ENCODE measurements around the gene NKIRAS1. TPM values are rescaled to one million over a fixed set of nuclear protein-coding genes. Genes with fewer than 3 reads are reported as not detected.

The NKIRAS1 gene
- total and polyA plus RNA-seq, 2 of the 8 experiments (the other 6 are each of a cell fraction or from before 2014, with no cell fraction given), result 3.4 to 7.0 TPM

DNA sequence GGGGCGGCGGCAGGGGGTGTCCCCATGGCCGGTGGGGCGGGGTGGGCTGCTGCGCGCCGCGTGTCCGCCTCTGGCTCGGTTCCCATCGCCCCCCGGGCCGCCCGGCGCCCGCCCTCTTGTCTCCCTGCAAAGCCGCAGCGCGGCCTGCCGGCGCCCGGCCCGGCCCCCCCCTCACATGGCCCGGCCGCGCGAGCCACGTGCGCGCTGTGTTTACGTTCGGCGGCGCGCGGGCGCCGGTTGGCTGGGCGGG lies 28.8 kb upstream of the NKIRAS1 start:
- H2BK15ac ChIP-seq (ENCODE audit: low read length), result no peak overlapping the region
- no peak overlapping the region for H4K5ac ChIP-seq (ENCODE audit: insufficient read length, low read depth, low read length)
- H2BK20ac ChIP-seq (ENCODE audit: low read length), result no peak overlapping the region
- no peak overlapping the region for H2BK5ac ChIP-seq (ENCODE audit: low read depth, low read length)
- peak overlapping the region; percentile 90; the same call in 1 of the 2 replicates for H3K27ac ChIP-seq (ENCODE audit: low read depth, low read length)
- H3K4me3 ChIP-seq (ENCODE audit: extremely low read depth in 1 of 4, insufficient read depth in 2 of 4, low read depth in 3 of 4, low read length in 4 of 4), result peak overlapping the region; percentile 44 to 91 (median 68); a peak in 5 of 8 replicates
- peak overlapping the region in 3 of 4 experiments; percentile 78 to 100 (median 93); a peak in 6 of 7 replicates for H3K9ac ChIP-seq (replicated peaks in 1 of 4; ENCODE audit: extremely low read depth in 1 of 4, low read depth in 3 of 4, low read length in 3 of 4)
- H3K36me3 ChIP-seq (ENCODE audit: control insufficient read depth in 2 of 4, insufficient read depth in 4 of 4, low read length in 3 of 4), result no peaks in the 10 kb centered on the region
- peak overlapping the region; percentile 97; the same call in 1 of the 2 replicates for H4K8ac ChIP-seq (ENCODE audit: extremely low read depth, insufficient read depth, low read length)
- DNase-seq (ENCODE audit: low read depth in 1 of 2, low spot score in 2 of 2), result no peak
- no peak overlapping the region for H2BK12ac ChIP-seq (ENCODE audit: low read depth, low read length)
- no peak overlapping the region for H3K18ac ChIP-seq (ENCODE audit: extremely low read depth, low read length)
- H4K20me1 ChIP-seq (replicated peaks in 1 of 2; ENCODE audit: control insufficient read depth in 1 of 2, insufficient read depth in 2 of 2, low read length in 2 of 2), result peaks cover 0 to 3% of the 10 kb centered on the region in 2 experiments
- no peak overlapping the region for H3K4ac ChIP-seq (replicated peaks; ENCODE audit: insufficient read length, low read depth, low read length)
- H2AK5ac ChIP-seq (ENCODE audit: low read depth, low read length), result no peak overlapping the region
- peaks cover 5% of the 10 kb centered on the region for H3K23me2 ChIP-seq (ENCODE audit: low read depth, low read length)
- no peaks in the 10 kb centered on the region for H3K9me3 ChIP-seq (ENCODE audit: insufficient read depth in 2 of 2, low read depth in 1 of 2, low read length in 1 of 2)
- H4K91ac ChIP-seq (replicated peaks; ENCODE audit: insufficient read length, low read length), result no peak overlapping the region
- H3K27me3 ChIP-seq (replicated peaks in 1 of 4; ENCODE audit: control insufficient read depth in 3 of 4, extremely low read depth in 1 of 4, insufficient read depth in 3 of 4, low read length in 3 of 4), result no peaks in the 10 kb centered on the region; a peak in 1 of 7 replicates
- H3K14ac ChIP-seq (ENCODE audit: insufficient read length), result no peak overlapping the region
- peaks cover 8 to 17% (median 12%) of the 10 kb centered on the region in 4 experiments; a peak in 6 of 7 replicates for H3K4me1 ChIP-seq (replicated peaks in 1 of 4; ENCODE audit: control insufficient read depth in 3 of 4, insufficient read depth in 4 of 4, low read length in 3 of 4)
- POLR2A ChIA-PET (ENCODE audit: partially characterized antibody), result interaction anchor here (1.0 to 6.6 kb wide), 6 partner anchors 9 to 28 kb away, joined by 5 to 137 read pairs (median 10); partner anchors contain the start of genes NKIRAS1 and RPL15
- no CpG with 5 or more reads among the region's 39 CpGs for WGBS, 2 experiments (ENCODE audit: extremely low coverage in 1 of 2, insufficient coverage in 1 of 2, insufficient read length in 1 of 2, insufficient replicate concordance in 2 of 2, low coverage in 1 of 2, low lambda C conversion rate in 2 of 2, missing lambda C conversion rate in 1 of 2)
- H2BK120ac ChIP-seq (replicated peaks; ENCODE audit: low read depth, low read length), result no peak overlapping the region
- no peak overlapping the region for H3K56ac ChIP-seq (replicated peaks; ENCODE audit: insufficient read length, low read depth, low read length)
- no peak overlapping the region for H2AFZ ChIP-seq (ENCODE audit: low read length)
- no peaks in the 10 kb centered on the region for H3K79me1 ChIP-seq (ENCODE audit: low read depth, low read length)
- peaks cover 4 to 41% of the 10 kb centered on the region in 2 experiments; a peak in 3 of 4 replicates for H3K79me2 ChIP-seq (ENCODE audit: control insufficient read depth in 1 of 2, insufficient read depth in 2 of 2, low read length in 2 of 2)
- CTCF ChIA-PET (ENCODE audit: partially characterized antibody), result no interaction called here
- H3K23ac ChIP-seq (ENCODE audit: insufficient read length), result no peak overlapping the region
- H3K4me2 ChIP-seq (ENCODE audit: insufficient read depth in 1 of 2, low read depth in 2 of 2, low read length in 2 of 2), result no peak overlapping the region; a peak in 1 of 4 replicates
- no peak for FAIRE-seq
- TF ChIP-seq PHF8 (conservative IDR thresholded peaks at IDR 0.05; ENCODE audit: low read depth, low read length) (0 out of 2 replicates have a peak, but pooled peaks have one; percentile 8), CHD2 (IDR thresholded peaks at IDR 0.05; ENCODE audit: low read length) (0 out of 2 replicates have a peak, but pooled peaks have one; percentile 5), RXRA (IDR thresholded peaks at IDR 0.05; ENCODE audit: insufficient read depth, low read depth, low read length) (no peak), SP1 (IDR thresholded peaks at IDR 0.05; ENCODE audit: low read depth, low read length) (no peak), CREB1 (IDR thresholded peaks at IDR 0.05) (no peak), SIN3A (conservative IDR thresholded peaks at IDR 0.05 in 1 of 2, IDR thresholded peaks at IDR 0.05 in 1 of 2; ENCODE audit: low read depth in 1 of 2, low read length in 2 of 2) (peak in 1 of 2 experiments; percentile 36; a peak in 1 of 4 replicates), HDAC6 (IDR thresholded peaks at IDR 0.05; ENCODE audit: low read depth, low read length) (no peak), TAF1 (IDR thresholded peaks at IDR 0.05; ENCODE audit: low read depth, low read length) (peak; percentile 66; the same call in 1 of the 2 replicates), EP300 (IDR thresholded peaks at IDR 0.05; ENCODE audit: borderline replicate concordance in 1 of 2, low read depth in 2 of 2, low read length in 2 of 2) (no peak), SIX5 (IDR thresholded peaks at IDR 0.05; ENCODE audit: low read depth, low read length) (no peak), SRF (IDR thresholded peaks at IDR 0.05; ENCODE audit: low read depth, low read length) (no peak), SP2 (IDR thresholded peaks at IDR 0.05; ENCODE audit: low read length) (no peak), CHD1 (IDR thresholded peaks at IDR 0.05; ENCODE audit: low read depth, low read length) (no peak)
- TF ChIP-seq, protein P1, sequence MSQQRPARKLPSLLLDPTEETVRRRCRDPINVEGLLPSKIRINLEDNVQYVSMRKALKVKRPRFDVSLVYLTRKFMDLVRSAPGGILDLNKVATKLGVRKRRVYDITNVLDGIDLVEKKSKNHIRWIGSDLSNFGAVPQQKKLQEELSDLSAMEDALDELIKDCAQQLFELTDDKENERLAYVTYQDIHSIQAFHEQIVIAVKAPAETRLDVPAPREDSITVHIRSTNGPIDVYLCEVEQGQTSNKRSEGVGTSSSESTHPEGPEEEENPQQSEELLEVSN (IDR thresholded peaks at IDR 0.05), result no peak

All from H1 (cell line).